Measurements from ENCODE around the gene GPC3.
"Not testable (repeated sequence)": the region's sequence is repeated elsewhere in the genome, so short reads cannot be mapped to it uniquely, and the experiment has no call there.

Gene GPC3

GRCh38 chrX:133542476-133542875, 442.9 kb downstream of the GPC3 start:
- DNase-seq: no peak

GRCh38 chrX:133541021-133541420, 444.4 kb downstream of the GPC3 start:
- no peak for DNase-seq

- no peak for DNase-seq
Measured at GRCh38 chrX:133538148-133538547, 447.2 kb downstream of the GPC3 start.

GRCh38 chrX:133537142-133537541, 448.3 kb downstream of the GPC3 start:
- DNase-seq: no peak

GRCh38 chrX:133535066-133535465, 450.3 kb downstream of the GPC3 start:
- DNase-seq: no peak

- no peak for DNase-seq
Measured at GRCh38 chrX:133534172-133534571, 451.2 kb downstream of the GPC3 start.

GRCh38 chrX:133533249-133533648, 452.1 kb downstream of the GPC3 start:
- DNase-seq: no peak

GRCh38 chrX:133530960-133531359, 454.4 kb downstream of the GPC3 start:
- no peak for DNase-seq

GRCh38 chrX:133529578-133529977, 455.8 kb downstream of the GPC3 start:
- DNase-seq: no peak

- DNase-seq: no peak
Measured at GRCh38 chrX:133527825-133528224, 457.6 kb downstream of the GPC3 start.

- DNase-seq: no peak
Measured at GRCh38 chrX:133527415-133527814, 458.0 kb downstream of the GPC3 start.

GRCh38 chrX:133526773-133527172, 458.6 kb downstream of the GPC3 start:
- DNase-seq: not testable (repeated sequence)

GRCh38 chrX:133523526-133523925, 461.9 kb downstream of the GPC3 start:
- DNase-seq: no peak

GRCh38 chrX:133523081-133523487, 462.3 kb downstream of the GPC3 start:
- no peak for DNase-seq

- DNase-seq: no peak
Measured at GRCh38 chrX:133516686-133517085, 468.7 kb downstream of the GPC3 start.

GRCh38 chrX:133514486-133514885, 470.9 kb downstream of the GPC3 start:
- no peak for DNase-seq

GRCh38 chrX:133513123-133513522, 472.3 kb downstream of the GPC3 start:
- no peak for DNase-seq

- no peak for DNase-seq
Measured at GRCh38 chrX:133511041-133511440, 474.4 kb downstream of the GPC3 start.

GRCh38 chrX:133497356-133497755, 488.0 kb downstream of the GPC3 start:
- DNase-seq: no peak

- no peak for DNase-seq
Measured at GRCh38 chrX:133495464-133496391, 489.7 kb downstream of the GPC3 start.

GRCh38 chrX:133493366-133493765, 492.0 kb downstream of the GPC3 start:
- DNase-seq: no peak

- no peak for DNase-seq
Measured at GRCh38 chrX:133490955-133491354, 494.4 kb downstream of the GPC3 start.
